HG03060 (cell line): ENCODE measurements around the gene SPTSSB.
A peak's percentile ranks its signal among the peaks of the same experiment; 100 is the strongest.

Experiments
- ATAC-seq: cut with Tn5 transposase; IDR thresholded peaks from one replicate; pipeline ENCODE4 v1.9.1; 2021; ENCODE audit warnings: low read depth, moderate number of reproducible peaks; ENCODE audit not compliant: unreplicated experiment

The SPTSSB gene

GRCh38 chr3:161343540-161343939, 27.8 kb downstream of the SPTSSB start:
- no peak for ATAC-seq

GRCh38 chr3:161342629-161343028, 28.7 kb downstream of the SPTSSB start:
- ATAC-seq = no peak

- ATAC-seq = no peak
Measured at GRCh38 chr3:161339517-161340500, 31.5 kb downstream of the SPTSSB start.

GRCh38 chr3:161337311-161337710, 34.0 kb downstream of the SPTSSB start:
- peak; percentile 55 for ATAC-seq

- ATAC-seq = peak; percentile 37
Measured at GRCh38 chr3:161336661-161337060, 34.7 kb downstream of the SPTSSB start.

- ATAC-seq = no peak
Measured at GRCh38 chr3:161333696-161334095, 37.6 kb downstream of the SPTSSB start.

- ATAC-seq = no peak
Measured at GRCh38 chr3:161332792-161333191, 38.5 kb downstream of the SPTSSB start.

- no peak for ATAC-seq
Measured at GRCh38 chr3:161325059-161325458, 46.3 kb downstream of the SPTSSB start.

GRCh38 chr3:161323926-161324621, 47.2 kb downstream of the SPTSSB start:
- no peak for ATAC-seq

- no peak for ATAC-seq
Measured at GRCh38 chr3:161322781-161323568, 48.3 kb downstream of the SPTSSB start.

- ATAC-seq = no peak
Measured at GRCh38 chr3:161320837-161321236, 50.5 kb downstream of the SPTSSB start.

- ATAC-seq = no peak
Measured at GRCh38 chr3:161319867-161320266, 51.5 kb downstream of the SPTSSB start.

GRCh38 chr3:161317077-161317476, 54.2 kb downstream of the SPTSSB start:
- ATAC-seq = no peak

GRCh38 chr3:161316006-161316689, 55.2 kb downstream of the SPTSSB start:
- ATAC-seq = no peak

GRCh38 chr3:161314836-161315395, 56.4 kb downstream of the SPTSSB start:
- ATAC-seq = peak; percentile 66

- ATAC-seq = peak; percentile 57
Measured at GRCh38 chr3:161310649-161311423, 60.5 kb downstream of the SPTSSB start.

GRCh38 chr3:161305095-161305991, 66.0 kb downstream of the SPTSSB start:
- no peak for ATAC-seq

GRCh38 chr3:161296814-161297213, 74.5 kb downstream of the SPTSSB start:
- no peak for ATAC-seq
